ENCODE data around the gene FARP2. TPM values are rescaled to one million over a fixed set of nuclear protein-coding genes. Genes with fewer than 3 reads are reported as not detected.

The FARP2 gene
- total RNA-seq, 1 donor: 41.3 TPM

GRCh38 chr2:241456546-241456945, 100.5 kb downstream of the FARP2 start:
- no peak for TF ChIP-seq CTCF (IDR thresholded peaks at IDR 0.05; ENCODE audit: extremely low read depth, low read depth, low read length)
- Histone ChIP-seq H3K4me1 (ENCODE audit: insufficient read depth, low read length) (no peaks in the 10 kb centered on the region), H4K20me1 (ENCODE audit: insufficient read depth, low read length) (no peaks in the 10 kb centered on the region), H3K27ac (ENCODE audit: low read depth, low read length) (no peak overlapping the region), H3K4me3 (ENCODE audit: insufficient read depth, low read length) (no peak overlapping the region), H3K4me2 (ENCODE audit: insufficient read depth, low read length) (no peak overlapping the region), H3K9me3 (ENCODE audit: low read depth, low read length) (no peaks in the 10 kb centered on the region), H3K27me3 (ENCODE audit: insufficient read depth, low read length) (no peaks in the 10 kb centered on the region), H2AFZ (ENCODE audit: low read length) (no peak overlapping the region), H3K79me2 (ENCODE audit: insufficient read depth, low read length) (no peaks in the 10 kb centered on the region), H3K36me3 (ENCODE audit: insufficient read depth, low read length) (no peaks in the 10 kb centered on the region)
- no peak for DNase-seq (ENCODE audit: insufficient read length, low spot score, missing footprints)

GRCh38 chr2:241458687-241459086, 102.6 kb downstream of the FARP2 start:
- no peaks in the 10 kb centered on the region for H3K9me3 ChIP-seq (ENCODE audit: low read depth, low read length)
- no peaks in the 10 kb centered on the region for H4K20me1 ChIP-seq (ENCODE audit: insufficient read depth, low read length)
- no peaks in the 10 kb centered on the region for H3K79me2 ChIP-seq (ENCODE audit: insufficient read depth, low read length)
- H3K27me3 ChIP-seq (ENCODE audit: insufficient read depth, low read length): no peaks in the 10 kb centered on the region
- DNase-seq (ENCODE audit: insufficient read length, low spot score, missing footprints): no peak
- no peak overlapping the region for H3K27ac ChIP-seq (ENCODE audit: low read depth, low read length)
- no peak overlapping the region for H3K4me2 ChIP-seq (ENCODE audit: insufficient read depth, low read length)
- TF ChIP-seq CTCF (IDR thresholded peaks at IDR 0.05; ENCODE audit: extremely low read depth, low read depth, low read length): no peak
- no peak overlapping the region for H2AFZ ChIP-seq (ENCODE audit: low read length)
- no peaks in the 10 kb centered on the region for H3K4me1 ChIP-seq (ENCODE audit: insufficient read depth, low read length)
- no peaks in the 10 kb centered on the region for H3K36me3 ChIP-seq (ENCODE audit: insufficient read depth, low read length)
- no peak overlapping the region for H3K4me3 ChIP-seq (ENCODE audit: insufficient read depth, low read length)

DNA sequence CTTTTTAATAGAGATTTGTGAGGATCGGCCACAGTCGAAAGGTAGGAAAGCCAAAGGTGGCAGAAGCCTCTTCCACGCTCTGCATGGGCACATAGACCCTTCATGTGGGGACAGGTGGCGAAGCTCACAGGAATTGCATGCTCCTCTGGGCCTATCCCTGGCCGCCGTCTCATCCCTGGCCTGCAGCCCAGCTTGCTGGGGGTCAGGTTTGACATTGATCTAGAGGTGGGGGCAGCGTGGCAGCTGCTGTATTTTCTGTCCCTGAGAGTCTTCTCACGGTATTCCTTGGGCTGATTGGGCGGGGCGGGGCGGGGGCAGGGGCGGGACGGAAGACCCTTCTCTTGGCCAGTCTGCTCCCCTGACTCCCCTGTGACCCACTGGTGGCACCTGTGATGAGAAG, 103.4 kb downstream of the FARP2 start:
- Histone ChIP-seq H3K27me3 (ENCODE audit: insufficient read depth, low read length) (no peaks in the 10 kb centered on the region), H3K4me3 (ENCODE audit: insufficient read depth, low read length) (no peak overlapping the region), H3K4me1 (ENCODE audit: insufficient read depth, low read length) (no peaks in the 10 kb centered on the region), H3K4me2 (ENCODE audit: insufficient read depth, low read length) (no peak overlapping the region), H3K9me3 (ENCODE audit: low read depth, low read length) (no peaks in the 10 kb centered on the region), H3K36me3 (ENCODE audit: insufficient read depth, low read length) (no peaks in the 10 kb centered on the region), H2AFZ (ENCODE audit: low read length) (no peak overlapping the region), H4K20me1 (ENCODE audit: insufficient read depth, low read length) (no peaks in the 10 kb centered on the region), H3K27ac (ENCODE audit: low read depth, low read length) (no peak overlapping the region), H3K79me2 (ENCODE audit: insufficient read depth, low read length) (no peaks in the 10 kb centered on the region)
- DNase-seq (ENCODE audit: insufficient read length, low spot score, missing footprints): no peak
- TF ChIP-seq CTCF (IDR thresholded peaks at IDR 0.05; ENCODE audit: extremely low read depth, low read depth, low read length): no peak

DNA sequence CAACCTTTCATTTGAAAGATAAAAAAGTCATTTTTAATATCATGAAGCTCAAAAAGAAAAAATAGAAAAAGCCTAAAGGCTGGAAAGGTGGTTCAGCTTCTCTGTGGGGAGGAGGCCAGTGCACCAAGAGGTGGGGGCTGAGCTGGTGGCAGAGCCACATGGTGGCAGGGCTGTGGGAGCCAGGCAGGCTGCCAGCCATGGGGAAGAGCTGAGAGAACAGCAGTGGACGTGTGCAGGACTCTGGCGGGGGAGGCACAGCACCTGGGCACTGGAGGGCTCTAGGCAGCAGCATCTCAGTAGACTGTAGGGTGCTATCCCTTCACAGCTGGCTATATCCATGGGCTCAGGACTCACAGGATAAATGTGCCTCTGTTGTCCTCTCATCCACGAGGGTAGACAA, 104.5 kb downstream of the FARP2 start:
- Histone ChIP-seq H3K4me3 (ENCODE audit: insufficient read depth, low read length) (no peak overlapping the region), H3K27me3 (ENCODE audit: insufficient read depth, low read length) (no peaks in the 10 kb centered on the region), H3K9me3 (ENCODE audit: low read depth, low read length) (no peaks in the 10 kb centered on the region), H4K20me1 (ENCODE audit: insufficient read depth, low read length) (no peaks in the 10 kb centered on the region), H3K79me2 (ENCODE audit: insufficient read depth, low read length) (no peaks in the 10 kb centered on the region), H3K36me3 (ENCODE audit: insufficient read depth, low read length) (no peaks in the 10 kb centered on the region), H2AFZ (ENCODE audit: low read length) (no peak overlapping the region), H3K4me1 (ENCODE audit: insufficient read depth, low read length) (no peaks in the 10 kb centered on the region), H3K27ac (ENCODE audit: low read depth, low read length) (no peak overlapping the region), H3K4me2 (ENCODE audit: insufficient read depth, low read length) (no peak overlapping the region)
- TF ChIP-seq CTCF (IDR thresholded peaks at IDR 0.05; ENCODE audit: extremely low read depth, low read depth, low read length): no peak
- DNase-seq (ENCODE audit: insufficient read length, low spot score, missing footprints): no peak
